Neural cell (in vitro differentiated cells): ENCODE results near the gene SWAP70.

Experiments used
- CTCF ChIP-seq: fragments of 450-650 bp; IDR thresholded peaks from 2 replicates; pipeline ENCODE4 v1.5.1; 2014; ENCODE audit warnings: antibody characterized with exemption, mild to moderate bottlenecking, moderate library complexity; ENCODE audit not compliant: poor library complexity, severe bottlenecking
- EP300 ChIP-seq: fragments of 450-650 bp; conservative IDR thresholded peaks from 2 replicates; pipeline ENCODE4 v1.6.1; 2014; ENCODE audit warnings: antibody characterized with exemption, mild to moderate bottlenecking, moderate library complexity; ENCODE audit not compliant: poor library complexity, severe bottlenecking
- EZH2 ChIP-seq: fragments of 200-600, 300-800 bp; shearing (Covaris generic), sonication (generic); IDR thresholded peaks from 2 replicates; pipeline ENCODE4 v1.6.1; 2014; ENCODE audit warnings: antibody characterized with exemption, low read length, borderline replicate concordance, mild to moderate bottlenecking; ENCODE audit not compliant: insufficient read depth, poor library complexity, severe bottlenecking
- POLR2AphosphoS5 ChIP-seq: IDR thresholded peaks from 2 replicates; pipeline ENCODE4 v1.6.1; 2012
- REST ChIP-seq: IDR thresholded peaks from 2 replicates; pipeline ENCODE4 v1.6.1; 2012; ENCODE audit warnings: borderline replicate concordance
- TAF1 ChIP-seq: IDR thresholded peaks from 2 replicates; pipeline ENCODE4 v1.6.1; 2012; ENCODE audit warnings: low read depth

- TF ChIP-seq POLR2AphosphoS5 (no peak), REST (no peak), TAF1 (no peak), CTCF (no peak), EZH2 (no peak), EP300 (no peak)
Observed at GRCh38 chr11:9660886-9661285, 3.0 kb upstream of the SWAP70 start.
